K562 (cell line): ENCODE results near the gene LYPLA2. TPM values are rescaled to one million over a fixed set of nuclear protein-coding genes. Genes with fewer than 3 reads are reported as not detected.

Experiments
- CBX8 ChIP-seq: fragments of 200-600 bp; sonication (generic); IDR thresholded peaks from 2 replicates; pipeline ENCODE4 v1.6.1; 2012; ENCODE audit warnings: borderline replicate concordance, mixed run types, low read depth, mild to moderate bottlenecking, moderate library complexity, mixed read lengths, low read length, control low read depth, inconsistent platforms; ENCODE audit not compliant: poor library complexity, severe bottlenecking; ENCODE audit errors: extremely low read depth
- GATAD2B ChIP-seq: fragments of 450-650 bp; IDR thresholded peaks from 2 replicates; pipeline ENCODE4 v1.6.1; 2017; ENCODE audit warnings: mild to moderate bottlenecking, borderline replicate concordance
- HNRNPL ChIP-seq: fragments of 200-400 bp; formaldehyde crosslinking; IDR thresholded peaks from 2 replicates; pipeline ENCODE4 v1.6.1; 2017; ENCODE audit warnings: low read depth, mild to moderate bottlenecking, low read length
- NCOA1 ChIP-seq: fragments of 450-650 bp; IDR thresholded peaks from 2 replicates; pipeline ENCODE4 v1.6.1; 2016; ENCODE audit warnings: low read depth
- NUFIP1 ChIP-seq: fragments of 450-650 bp; IDR thresholded peaks from 2 replicates; pipeline ENCODE4 v1.6.1; 2018; ENCODE audit not compliant: partially characterized antibody
- PHB2 ChIP-seq: fragments of 450-650 bp; IDR thresholded peaks from 2 replicates; pipeline ENCODE4 v1.6.1; 2017; ENCODE audit warnings: low read depth
- RCOR1 ChIP-seq, 2 experiments: IDR thresholded peaks; 2 replicates each; pipeline ENCODE4 v1.6.1; 2012; ENCODE audit warnings: low read depth in 2 of 2, low read length in 2 of 2, borderline replicate concordance in 1 of 2, improper control_type of control experiment in 1 of 2
- SFPQ ChIP-seq: fragments of 200-400 bp; formaldehyde crosslinking; IDR thresholded peaks from 2 replicates; pipeline ENCODE4 v1.6.1; 2017; ENCODE audit warnings: mild to moderate bottlenecking, low read depth, low read length, moderate library complexity
- SMAD3 ChIP-seq: fragments of 450-650 bp; formaldehyde crosslinking; conservative IDR thresholded peaks from 2 replicates; pipeline ENCODE4 v1.4.0; 2020; ENCODE audit warnings: mild to moderate bottlenecking
- TCF7 ChIP-seq: sonication (generic); IDR thresholded peaks from 2 replicates; pipeline ENCODE4 v1.6.1; 2016; ENCODE audit warnings: antibody characterized with exemption, borderline replicate concordance
- ZBTB17 ChIP-seq: fragments of 450-650 bp; formaldehyde crosslinking; IDR thresholded peaks from 2 replicates; pipeline ENCODE4 v1.4.0; 2020; ENCODE audit warnings: mild to moderate bottlenecking
- ZFPM2 ChIP-seq: fragments of 250-450 bp; sonication (Bioruptor Pico); IDR thresholded peaks from 2 replicates; pipeline ENCODE4 v1.5.1; 2022; ENCODE audit warnings: mild to moderate bottlenecking
- ZNF76 ChIP-seq: fragments of 250-450 bp; sonication (Bioruptor Pico); IDR thresholded peaks from 2 replicates; pipeline ENCODE4 v1.4.0; 2020; ENCODE audit warnings: mild to moderate bottlenecking, moderate library complexity, borderline replicate concordance
- polyA plus RNA-seq, 8 experiments: library from polyadenylated mRNA; depleted of rRNA in 4 of 8; stranded (reverse) in 5 of 8; unstranded in 3 of 8; fragments of >200 nt; fragmentation: Nextera tagmentation in 2 of 8; fragmentation: Illumina TruSeq in 1 of 8; extraction: Ambion mirVana in 2 of 8; extraction: Trizol in 1 of 8; gene quantifications; 2 replicates each; pipeline versions ENCODE4 v1.2.1 to v1.2.3, GENCODE V29; 2011 to 2014; ENCODE audit warnings: inconsistent platforms in 1 of 8, missing spikeins in 1 of 8
- total RNA-seq, 7 experiments: library from RNA; depleted of rRNA in 6 of 7; stranded (reverse); fragments of >200 nt in 6 of 7; fragmentation: Illumina TruSeq in 2 of 7; extraction: Trizol in 2 of 7; gene quantifications; 2 replicates each; pipeline versions ENCODE4 v1.2.1 to v1.2.3, GENCODE V29; 2011 to 2021; ENCODE audit warnings: low replicate concordance in 1 of 7
- TF ChIP-seq, protein P1 (sequence below): fragments of 450-650 bp; IDR thresholded peaks from 2 replicates; pipeline ENCODE4 v1.6.1; 2016; ENCODE audit warnings: low read depth
- TF ChIP-seq, protein P2 (sequence below): fragments of 250-450 bp; sonication (Bioruptor Pico); IDR thresholded peaks from 2 replicates; pipeline ENCODE4 v1.8.0; 2021; ENCODE audit warnings: mild to moderate bottlenecking, moderate library complexity

Gene LYPLA2
- total and polyA plus RNA-seq, 9 of the 15 experiments (the other 6 are each of a cell fraction or from before 2014, with no cell fraction given): 3.9 to 128 (median 60.1) TPM

DNA sequence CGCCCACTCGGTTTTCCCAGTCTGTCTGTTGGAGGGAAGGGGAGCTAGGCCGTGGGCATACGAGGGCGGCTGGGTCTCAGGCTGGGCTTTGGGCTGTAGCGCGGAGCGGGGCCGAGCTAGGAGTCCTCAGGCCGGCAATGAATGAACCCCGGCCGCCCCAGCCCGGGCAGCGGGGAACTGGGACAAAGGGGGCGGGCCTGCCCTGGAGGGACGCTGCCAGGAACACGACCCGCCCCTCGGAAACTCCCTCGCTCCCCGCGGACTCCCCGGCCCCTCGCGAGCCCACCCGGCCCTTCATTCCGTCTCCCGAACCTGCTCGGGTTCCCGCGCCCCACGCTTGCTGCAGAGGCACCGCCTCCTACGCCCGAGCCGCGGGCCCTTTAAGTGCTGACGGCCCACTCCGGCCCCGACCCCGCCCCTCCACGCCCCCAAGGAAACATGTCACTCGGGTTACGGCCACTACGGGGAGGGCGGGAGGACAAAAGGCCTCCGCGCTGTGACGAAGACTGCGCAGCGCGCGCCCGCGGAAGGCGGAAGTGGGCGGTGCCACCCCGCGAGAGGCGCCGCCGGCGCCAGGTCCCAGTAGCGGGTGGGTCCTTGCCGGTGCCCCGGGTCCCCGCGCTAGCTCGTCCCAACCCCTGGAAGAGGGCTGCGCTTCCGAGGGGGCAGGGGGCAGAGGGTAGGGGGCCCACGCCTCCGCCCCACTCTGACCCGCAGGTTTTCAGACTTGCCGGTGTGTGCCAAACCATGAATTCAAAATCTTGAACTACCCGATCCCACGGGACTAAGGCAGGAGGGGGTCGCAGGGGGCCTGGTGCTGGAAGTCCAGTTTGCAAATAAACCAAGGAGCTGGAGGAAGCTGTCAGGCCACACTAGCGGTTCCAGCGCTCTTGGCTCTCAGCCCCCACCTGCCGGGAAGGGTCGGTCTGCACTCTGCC is 9.7 kb downstream of the LYPLA2 start, which contains the start of gene GALE (continued):
- TF ChIP-seq, protein P1, sequence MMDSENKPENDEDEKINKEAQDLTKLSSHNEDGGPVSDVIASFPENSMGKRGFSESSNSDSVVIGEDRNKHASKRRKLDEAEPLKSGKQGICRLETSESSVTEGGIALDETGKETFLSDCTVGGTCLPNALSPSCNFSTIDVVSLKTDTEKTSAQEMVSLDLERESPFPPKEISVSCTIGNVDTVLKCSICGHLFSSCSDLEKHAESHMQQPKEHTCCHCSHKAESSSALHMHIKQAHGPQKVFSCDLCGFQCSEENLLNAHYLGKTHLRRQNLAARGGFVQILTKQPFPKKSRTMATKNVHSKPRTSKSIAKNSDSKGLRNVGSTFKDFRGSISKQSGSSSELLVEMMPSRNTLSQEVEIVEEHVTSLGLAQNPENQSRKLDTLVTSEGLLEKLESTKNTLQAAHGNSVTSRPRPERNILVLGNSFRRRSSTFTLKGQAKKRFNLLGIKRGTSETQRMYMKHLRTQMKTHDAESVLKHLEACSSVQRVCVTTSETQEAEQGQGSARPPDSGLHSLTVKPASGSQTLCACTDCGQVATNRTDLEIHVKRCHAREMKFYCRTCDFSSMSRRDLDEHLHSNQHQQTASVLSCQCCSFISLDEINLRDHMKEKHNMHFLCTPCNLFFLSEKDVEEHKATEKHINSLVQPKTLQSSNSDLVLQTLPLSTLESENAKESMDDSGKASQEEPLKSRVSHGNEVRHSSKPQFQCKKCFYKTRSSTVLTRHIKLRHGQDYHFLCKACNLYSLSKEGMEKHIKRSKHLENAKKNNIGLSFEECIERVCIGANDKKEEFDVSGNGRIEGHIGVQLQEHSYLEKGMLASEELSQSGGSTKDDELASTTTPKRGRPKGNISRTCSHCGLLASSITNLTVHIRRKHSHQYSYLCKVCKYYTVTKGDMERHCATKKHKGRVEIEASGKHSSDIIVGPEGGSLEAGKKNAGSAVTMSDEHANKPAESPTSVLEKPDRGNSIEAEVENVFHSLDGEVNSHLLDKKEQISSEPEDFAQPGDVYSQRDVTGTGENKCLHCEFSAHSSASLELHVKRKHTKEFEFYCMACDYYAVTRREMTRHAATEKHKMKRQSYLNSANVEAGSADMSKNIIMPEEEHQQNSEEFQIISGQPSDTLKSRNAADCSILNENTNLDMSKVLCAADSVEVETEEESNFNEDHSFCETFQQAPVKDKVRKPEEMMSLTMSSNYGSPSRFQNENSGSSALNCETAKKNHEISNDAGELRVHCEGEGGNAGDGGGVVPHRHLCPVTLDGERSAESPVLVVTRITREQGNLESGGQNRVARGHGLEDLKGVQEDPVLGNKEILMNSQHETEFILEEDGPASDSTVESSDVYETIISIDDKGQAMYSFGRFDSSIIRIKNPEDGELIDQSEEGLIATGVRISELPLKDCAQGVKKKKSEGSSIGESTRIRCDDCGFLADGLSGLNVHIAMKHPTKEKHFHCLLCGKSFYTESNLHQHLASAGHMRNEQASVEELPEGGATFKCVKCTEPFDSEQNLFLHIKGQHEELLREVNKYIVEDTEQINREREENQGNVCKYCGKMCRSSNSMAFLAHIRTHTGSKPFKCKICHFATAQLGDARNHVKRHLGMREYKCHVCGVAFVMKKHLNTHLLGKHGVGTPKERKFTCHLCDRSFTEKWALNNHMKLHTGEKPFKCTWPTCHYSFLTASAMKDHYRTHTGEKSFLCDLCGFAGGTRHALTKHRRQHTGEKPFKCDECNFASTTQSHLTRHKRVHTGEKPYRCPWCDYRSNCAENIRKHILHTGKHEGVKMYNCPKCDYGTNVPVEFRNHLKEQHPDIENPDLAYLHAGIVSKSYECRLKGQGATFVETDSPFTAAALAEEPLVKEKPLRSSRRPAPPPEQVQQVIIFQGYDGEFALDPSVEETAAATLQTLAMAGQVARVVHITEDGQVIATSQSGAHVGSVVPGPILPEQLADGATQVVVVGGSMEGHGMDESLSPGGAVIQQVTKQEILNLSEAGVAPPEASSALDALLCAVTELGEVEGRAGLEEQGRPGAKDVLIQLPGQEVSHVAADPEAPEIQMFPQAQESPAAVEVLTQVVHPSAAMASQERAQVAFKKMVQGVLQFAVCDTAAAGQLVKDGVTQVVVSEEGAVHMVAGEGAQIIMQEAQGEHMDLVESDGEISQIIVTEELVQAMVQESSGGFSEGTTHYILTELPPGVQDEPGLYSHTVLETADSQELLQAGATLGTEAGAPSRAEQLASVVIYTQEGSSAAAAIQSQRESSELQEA: peak; percentile 95
- TF ChIP-seq NCOA1 (no peak), CBX8 (no peak), ZFPM2 (no peak), TCF7 (peak; percentile 68; the same call in 1 of the 2 replicates), SFPQ (no peak), ZNF76 (CRISPR knock-in tag) (no peak), GATAD2B (peak; percentile 89; the same call in 1 of the 2 replicates), ZBTB17 (CRISPR knock-in tag) (0 out of 2 replicates have a peak, but pooled peaks have one; percentile 1), NUFIP1 (no peak), HNRNPL (peak; percentile 93), PHB2 (no peak), SMAD3 (no peak; the same call in 1 of the 2 replicates), RCOR1 (IDR thresholded peaks at IDR 0.05; ENCODE audit: borderline replicate concordance in 1 of 2, low read depth in 2 of 2, low read length in 2 of 2) (no peak; a peak in 1 of 4 replicates)
- TF ChIP-seq, protein P2, sequence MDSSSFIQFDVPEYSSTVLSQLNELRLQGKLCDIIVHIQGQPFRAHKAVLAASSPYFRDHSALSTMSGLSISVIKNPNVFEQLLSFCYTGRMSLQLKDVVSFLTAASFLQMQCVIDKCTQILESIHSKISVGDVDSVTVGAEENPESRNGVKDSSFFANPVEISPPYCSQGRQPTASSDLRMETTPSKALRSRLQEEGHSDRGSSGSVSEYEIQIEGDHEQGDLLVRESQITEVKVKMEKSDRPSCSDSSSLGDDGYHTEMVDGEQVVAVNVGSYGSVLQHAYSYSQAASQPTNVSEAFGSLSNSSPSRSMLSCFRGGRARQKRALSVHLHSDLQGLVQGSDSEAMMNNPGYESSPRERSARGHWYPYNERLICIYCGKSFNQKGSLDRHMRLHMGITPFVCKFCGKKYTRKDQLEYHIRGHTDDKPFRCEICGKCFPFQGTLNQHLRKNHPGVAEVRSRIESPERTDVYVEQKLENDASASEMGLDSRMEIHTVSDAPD (CRISPR knock-in tag): no peak
